A549 (cell line): ENCODE results near the gene KCNMA1.

Experiments
- CTCF ChIP-seq: fragments of >200 bp; sonication (Bioruptor Twin); formaldehyde crosslinking; IDR thresholded peaks from 3 replicates; pipeline ENCODE4 v1.5.1; 2016
- EP300 ChIP-seq, 2 experiments: fragments of >200 bp; sonication (Bioruptor Twin); formaldehyde crosslinking; IDR thresholded peaks; 2 replicates in 1 of 2; 3 replicates in 1 of 2; pipeline ENCODE4 v1.6.1; 2016 to 2017
- PBX3 ChIP-seq: IDR thresholded peaks from 2 replicates; pipeline ENCODE4 v1.6.1; 2012
- RNF2 ChIP-seq: fragments of 200-600 bp; sonication (generic); IDR thresholded peaks from 2 replicates; pipeline ENCODE4 v1.6.1; 2016; ENCODE audit warnings: low read depth, mild to moderate bottlenecking, antibody characterized with exemption, moderate library complexity, borderline replicate concordance

GRCh38 chr10:77328272-77328816 lies 309.3 kb downstream of the KCNMA1 start:
- TF ChIP-seq CTCF (no peak), EP300 (IDR thresholded peaks at IDR 0.05) (no peak), PBX3 (no peak), RNF2 (no peak)
